ENCODE data around the gene SPOPL.
"Not testable (repeated sequence)": the region's sequence is repeated elsewhere in the genome, so short reads cannot be mapped to it uniquely, and the experiment has no call there.

SPOPL gene

GRCh38 chr2:138494265-138494966 lies 7.2 kb upstream of the SPOPL start:
- no peak for DNase-seq (ENCODE audit: low spot score)

- DNase-seq (ENCODE audit: low spot score) = no peak
Observed at GRCh38 chr2:138495384-138495783, 6.2 kb upstream of the SPOPL start.

GRCh38 chr2:138496096-138496651 lies 5.4 kb upstream of the SPOPL start:
- no peak for DNase-seq (ENCODE audit: low spot score)

GRCh38 chr2:138497294-138497693 lies 4.3 kb upstream of the SPOPL start:
- no peak for DNase-seq (ENCODE audit: low spot score)

DNA sequence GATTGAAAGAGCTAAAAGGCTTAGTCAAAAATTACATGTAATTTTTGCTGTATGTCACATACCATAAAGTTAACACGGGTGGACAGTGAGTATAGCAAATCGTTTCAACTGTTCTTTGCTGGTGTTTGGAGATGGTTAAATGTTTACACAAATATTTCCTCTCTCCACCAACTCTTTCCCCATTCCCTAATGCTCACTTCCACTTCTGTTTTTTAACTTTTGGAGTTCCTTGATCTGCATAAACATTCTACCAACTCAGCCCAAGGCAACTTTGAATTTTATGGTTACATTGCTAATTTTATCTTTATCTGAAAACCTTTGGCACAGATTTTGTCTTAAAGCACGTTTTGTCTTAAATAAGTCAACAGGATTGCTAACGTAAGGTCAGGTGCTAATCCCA lies 1.9 kb upstream of the SPOPL start:
- DNase-seq (ENCODE audit: low spot score) = no peak

GRCh38 chr2:138500592-138501424 lies 762 bp upstream of the SPOPL start:
- no peak for DNase-seq (ENCODE audit: low spot score)

DNA sequence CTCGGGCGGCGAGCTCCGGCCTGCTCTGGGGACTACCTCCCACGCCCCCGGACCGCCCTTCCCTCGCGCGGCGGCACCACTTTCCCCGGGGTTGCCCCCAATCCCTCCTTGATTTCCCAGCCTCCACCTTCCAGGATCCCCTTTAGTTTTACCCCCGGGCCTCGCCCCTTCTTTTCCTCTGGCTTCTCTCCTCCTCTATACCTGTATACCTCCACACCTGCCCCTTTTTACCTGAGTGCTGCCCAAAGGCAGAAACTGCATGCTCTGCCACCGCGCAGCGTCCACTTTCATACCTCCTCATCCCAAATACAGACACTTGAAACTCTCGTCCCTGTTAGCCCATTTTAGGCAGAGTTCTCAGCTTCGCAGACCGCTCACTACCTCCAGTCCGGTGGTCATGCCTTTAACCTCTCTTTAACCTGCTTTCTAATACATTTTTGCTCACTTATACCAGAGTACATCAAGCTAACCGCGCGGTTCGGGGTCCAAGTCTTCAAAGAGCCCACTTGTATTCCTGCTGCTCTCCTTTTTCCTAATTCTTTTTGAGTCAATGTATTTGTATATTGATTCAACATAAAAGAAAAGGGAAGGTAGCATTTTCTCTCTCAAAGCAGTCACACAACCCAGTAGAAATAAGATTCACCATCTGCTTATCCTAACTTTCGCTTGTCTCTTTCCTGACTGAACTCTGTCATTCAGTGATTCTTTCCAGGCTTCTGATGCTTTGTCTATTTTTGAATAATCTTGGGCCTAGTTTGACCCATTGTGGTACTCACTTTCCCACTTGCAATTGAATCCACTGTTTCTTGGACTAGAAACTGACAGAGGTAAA lies 901 bp downstream of the SPOPL start:
- DNase-seq (ENCODE audit: low spot score) = no peak

GRCh38 chr2:138503087-138503442 lies 1.5 kb downstream of the SPOPL start:
- no peak for DNase-seq (ENCODE audit: low spot score)

GRCh38 chr2:138503652-138504051 lies 2.1 kb downstream of the SPOPL start:
- DNase-seq (ENCODE audit: low spot score) = no peak

- DNase-seq (ENCODE audit: low spot score) = no peak
Observed at GRCh38 chr2:138504092-138504491, 2.5 kb downstream of the SPOPL start.

DNA sequence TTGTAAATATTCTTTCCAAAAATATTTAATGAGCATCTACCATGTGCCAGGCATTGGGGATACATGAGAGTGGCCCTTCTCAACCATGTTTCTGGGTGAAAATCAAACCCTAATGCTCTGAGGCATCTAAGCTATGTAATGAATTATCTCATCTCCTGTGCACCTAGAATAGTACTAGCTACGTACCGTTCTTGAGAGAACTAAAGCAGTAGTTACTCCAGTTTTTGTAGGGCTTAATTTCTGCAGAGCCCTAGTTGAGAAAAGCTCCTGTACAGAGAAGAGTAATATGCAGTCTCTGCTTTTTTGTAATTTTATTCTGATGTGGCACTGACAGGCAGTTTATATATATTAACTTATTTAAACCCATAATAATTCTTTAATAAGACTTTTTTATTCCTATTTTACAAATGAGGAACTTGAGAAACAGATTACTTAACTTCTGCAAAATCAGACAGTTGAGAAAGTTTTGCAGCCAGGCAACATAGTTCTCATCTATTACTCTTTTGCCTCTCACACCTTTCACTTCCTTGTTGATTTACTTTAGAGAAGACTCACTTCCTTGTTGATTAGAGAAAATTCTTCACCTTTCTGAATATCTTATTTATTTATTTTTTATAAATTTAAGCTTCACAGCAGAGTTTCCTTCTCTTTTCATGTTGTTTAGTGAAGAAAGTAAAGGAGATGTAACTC lies 3.1 kb downstream of the SPOPL start:
- no peak for DNase-seq (ENCODE audit: low spot score)

- no peak for DNase-seq (ENCODE audit: low spot score)
Observed at GRCh38 chr2:138507267-138507666, 5.7 kb downstream of the SPOPL start.

DNA sequence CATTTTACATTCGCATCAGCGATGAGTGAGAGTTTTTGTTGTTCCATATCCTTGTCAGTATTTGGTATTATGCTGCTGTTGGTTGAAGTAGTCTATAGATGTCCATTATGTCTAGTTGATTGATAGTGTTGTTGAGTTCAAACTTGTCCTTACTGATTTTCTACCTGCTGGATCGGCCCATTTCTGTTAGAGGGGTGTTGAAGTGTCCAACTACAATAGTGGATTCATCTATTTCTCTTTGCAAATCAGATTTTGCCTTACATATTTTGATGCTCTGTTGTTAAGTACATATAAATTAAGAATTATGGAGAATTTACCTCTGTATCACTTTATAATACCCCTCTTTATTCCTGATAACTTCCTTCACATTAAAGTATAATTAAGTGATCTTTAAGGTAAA lies 8.7 kb downstream of the SPOPL start:
- DNase-seq (ENCODE audit: low spot score) = no peak

DNA sequence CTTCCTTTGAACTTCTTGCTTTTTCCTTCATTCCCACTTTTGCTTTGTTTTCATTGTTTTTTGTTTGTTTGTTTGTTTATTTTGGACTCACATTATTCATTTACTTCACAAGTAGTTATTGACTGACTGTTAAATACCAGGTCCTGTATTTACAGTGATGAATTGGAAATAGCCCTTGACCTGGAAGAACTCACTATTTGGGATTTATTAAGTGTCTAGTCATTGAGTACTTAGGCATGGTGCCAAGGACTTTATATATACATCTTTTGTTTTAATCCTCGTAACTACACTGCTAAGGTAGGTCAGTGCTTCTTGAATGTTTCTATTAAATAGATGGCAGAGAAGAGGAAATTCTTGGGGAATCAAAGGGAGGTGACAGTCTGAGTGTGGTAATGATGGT lies 11.1 kb downstream of the SPOPL start:
- DNase-seq (ENCODE audit: low spot score) = no peak

DNA sequence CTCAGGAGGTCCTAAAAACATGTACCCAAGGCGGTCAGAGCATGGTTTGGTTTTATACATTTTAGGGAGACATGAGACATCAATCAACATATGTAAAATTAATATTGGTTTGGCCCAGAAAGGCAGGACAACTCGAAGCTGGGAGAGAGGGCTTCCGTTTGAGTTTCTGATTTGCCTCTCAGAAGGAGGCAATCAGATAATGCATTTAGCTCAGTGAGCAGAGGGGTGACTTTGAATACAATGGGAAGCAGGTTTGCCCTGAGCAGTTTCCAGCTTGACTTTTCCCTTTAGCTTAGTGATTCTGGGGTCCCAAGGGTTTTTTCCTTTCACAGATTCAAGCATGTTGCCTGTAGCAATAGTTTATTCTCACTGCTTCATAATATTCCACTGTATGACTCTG lies 12.6 kb downstream of the SPOPL start:
- no peak for DNase-seq (ENCODE audit: low spot score)

DNA sequence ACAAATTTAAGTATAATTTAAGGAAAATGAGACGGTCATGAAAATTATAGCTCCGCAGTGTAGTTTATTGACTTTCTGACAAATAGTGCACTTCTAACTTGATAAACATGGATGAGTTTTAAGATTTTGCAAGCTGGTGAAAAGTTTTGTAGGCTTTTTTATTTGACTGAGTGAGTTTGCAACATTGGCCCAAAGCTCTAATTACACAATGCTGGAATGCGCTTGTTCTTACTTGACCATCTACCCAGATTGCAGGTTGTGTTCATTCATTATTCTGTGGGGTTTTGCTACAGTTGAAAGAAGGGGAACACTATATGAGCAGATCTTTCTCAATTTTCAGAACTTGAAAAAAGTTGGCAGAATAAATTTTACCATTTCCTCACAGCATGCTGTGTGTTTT lies 13.5 kb downstream of the SPOPL start:
- DNase-seq (ENCODE audit: low spot score) = no peak

DNA sequence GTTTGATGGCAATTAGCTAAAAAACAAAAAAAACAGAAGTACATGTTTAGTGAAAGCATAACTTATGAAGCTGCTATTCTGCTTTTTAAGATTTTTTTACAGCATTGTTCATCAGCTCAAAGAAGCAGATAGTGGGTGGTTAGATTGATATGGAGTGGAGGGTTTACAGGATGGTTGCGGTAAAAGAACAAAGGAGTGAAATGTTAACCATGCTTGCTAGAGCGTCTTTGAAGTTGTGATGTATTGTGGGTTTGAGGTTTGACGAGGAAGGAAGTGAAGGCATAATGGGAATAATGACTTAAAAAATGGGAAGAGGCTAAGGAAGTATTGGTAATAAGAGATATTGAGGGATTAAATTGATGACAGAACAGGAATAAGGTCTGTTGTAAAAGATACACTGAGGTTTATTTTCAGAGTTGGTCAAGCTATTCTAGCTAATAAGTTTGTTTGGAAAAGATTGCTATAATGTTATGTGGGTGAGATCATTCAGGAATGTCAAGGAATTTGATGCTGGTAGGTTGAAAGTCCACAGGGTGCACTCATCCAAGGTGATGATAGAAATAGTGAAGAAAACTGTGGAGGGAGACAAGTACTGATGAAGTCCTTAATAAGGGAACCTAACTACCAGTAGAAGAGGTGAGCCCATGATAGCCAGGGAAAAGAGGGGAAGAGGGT lies 14.6 kb downstream of the SPOPL start:
- DNase-seq (ENCODE audit: low spot score) = no peak

DNA sequence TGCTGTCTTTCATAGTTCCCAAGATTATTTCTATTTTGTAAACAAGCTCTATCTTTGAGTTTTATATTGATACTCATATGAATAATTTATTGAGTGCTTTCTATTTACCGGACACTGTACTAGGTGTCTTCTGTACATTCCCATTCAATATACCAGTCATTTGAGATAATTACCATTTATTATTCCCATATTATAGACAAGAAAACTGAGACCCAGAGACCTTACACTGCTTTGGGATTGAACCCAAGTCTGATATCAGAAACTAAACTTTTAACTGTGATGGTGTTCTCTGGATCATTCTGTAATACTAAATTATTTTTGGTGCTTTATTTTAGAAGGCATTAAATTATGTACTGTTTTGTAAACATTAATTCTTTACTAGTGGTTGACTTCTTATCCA lies 17.3 kb downstream of the SPOPL start:
- no peak for DNase-seq (ENCODE audit: low spot score)

DNA sequence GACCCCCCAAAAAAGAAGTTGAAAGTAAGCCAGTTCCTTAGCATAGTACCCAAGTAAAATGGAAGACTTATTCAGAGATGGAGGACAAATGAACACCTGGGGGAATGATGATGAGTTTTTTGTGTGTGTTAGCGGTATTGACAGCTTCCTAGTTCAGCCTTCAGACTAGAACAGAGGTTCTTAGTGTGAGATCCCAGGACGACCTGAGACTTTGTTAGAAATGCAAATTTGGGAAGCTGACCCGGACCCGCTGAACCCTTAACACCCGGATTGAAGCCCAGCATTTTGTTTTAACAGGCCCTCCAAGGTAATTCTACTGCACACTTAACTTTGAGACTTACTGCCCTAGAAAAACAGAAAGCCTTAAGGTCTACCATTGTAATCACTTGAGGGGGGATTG lies 20.3 kb downstream of the SPOPL start:
- no peak for DNase-seq (ENCODE audit: low spot score)

GRCh38 chr2:138522556-138522955 lies 21.0 kb downstream of the SPOPL start:
- no peak for DNase-seq (ENCODE audit: low spot score)

- DNase-seq (ENCODE audit: low spot score) = not testable (repeated sequence)
Observed at GRCh38 chr2:138523018-138523672, 21.6 kb downstream of the SPOPL start.

All from ecto neural progenitor cell (in vitro differentiated cells).